ENCODE data around the gene CHODL. TPM values are rescaled to one million over a fixed set of nuclear protein-coding genes. Genes with fewer than 3 reads are reported as not detected.

The CHODL gene
- total and polyA plus RNA-seq, 2 donors (not counting 3 experiments of a cell fraction or from before 2014, with no cell fraction given) = not detected

GRCh38 chr21:18294100-18294499, 49.5 kb downstream of the CHODL start:
- Histone ChIP-seq H3K27me3 (ENCODE audit: control insufficient read depth in 2 of 2, insufficient read depth in 2 of 2, low read length in 2 of 2) (no peaks in the 10 kb centered on the region), H3K4me2 (ENCODE audit: insufficient read depth, low read length) (no peak overlapping the region), H3K4me1 (ENCODE audit: control insufficient read depth, extremely low read depth, insufficient read depth, low read length) (no peaks in the 10 kb centered on the region), H3K4me3 (replicated peaks in 1 of 3; ENCODE audit: insufficient read depth in 1 of 3, low read depth in 1 of 3, low read length in 3 of 3) (no peak overlapping the region), H4K20me1 (replicated peaks; ENCODE audit: control insufficient read depth, extremely low read depth, insufficient read depth, low read length) (no peaks in the 10 kb centered on the region), H3K36me3 (ENCODE audit: control insufficient read depth in 2 of 2, extremely low read depth in 1 of 2, insufficient read depth in 2 of 2, low read length in 2 of 2) (no peaks in the 10 kb centered on the region), H3K9ac (replicated peaks; ENCODE audit: extremely low read depth, insufficient read depth, low read length) (no peak overlapping the region), H3K27ac (ENCODE audit: insufficient read depth, low read depth, low read length) (no peak overlapping the region), H3K79me2 (ENCODE audit: control insufficient read depth, insufficient read depth, low read length) (no peaks in the 10 kb centered on the region), H2AFZ (ENCODE audit: low read depth, low read length) (no peak overlapping the region), H3K9me1 (replicated peaks; ENCODE audit: control insufficient read depth, extremely low read depth, insufficient read depth, low read length) (no peaks in the 10 kb centered on the region), H3K9me3 (replicated peaks; ENCODE audit: control insufficient read depth, insufficient read depth, low read length) (no peaks in the 10 kb centered on the region)
- dilution Hi-C loops (cut with MboI; ENCODE audit: extremely low pct_ligation_motif_present, low sequenced_read_pairs) = no loop called here
- no peak for DNase-seq (ENCODE audit: low read depth, low spot score)
- no peak for TF ChIP-seq GATA2 (IDR thresholded peaks at IDR 0.05; ENCODE audit: insufficient read depth, insufficient read length, low read depth, low read length)
- TF ChIP-seq CTCF (IDR thresholded peaks at IDR 0.05; ENCODE audit: extremely low read depth in 1 of 2, insufficient read depth in 1 of 2, low read depth in 1 of 2, low read length in 2 of 2) = no peak
- no peak for TF ChIP-seq POLR2AphosphoS5 (IDR thresholded peaks at IDR 0.05; ENCODE audit: insufficient read depth, low read depth, low read length)
- FAIRE-seq = no peak
- intact Hi-C loops (cut with micrococcal nuclease) = loop anchor here (2.0 kb wide), 1 partner anchor 253 kb away; no protein-coding TSS in a partner anchor
- ChIA-PET CTCF (interaction anchor here (2.3 kb wide), 1 partner anchor 253 kb away, joined by 9 read pairs; no protein-coding TSS in a partner anchor), POLR2A (no interaction called here)
- BruUV-seq (replicated peaks) = no TSS peak

GRCh38 chr21:18298228-18298627, 53.6 kb downstream of the CHODL start:
- Histone ChIP-seq H3K4me1 (ENCODE audit: control insufficient read depth, extremely low read depth, insufficient read depth, low read length) (no peaks in the 10 kb centered on the region), H3K9me1 (replicated peaks; ENCODE audit: control insufficient read depth, extremely low read depth, insufficient read depth, low read length) (no peaks in the 10 kb centered on the region), H3K9me3 (replicated peaks; ENCODE audit: control insufficient read depth, insufficient read depth, low read length) (no peaks in the 10 kb centered on the region), H3K27me3 (ENCODE audit: control insufficient read depth in 2 of 2, insufficient read depth in 2 of 2, low read length in 2 of 2) (no peaks in the 10 kb centered on the region), H3K36me3 (ENCODE audit: control insufficient read depth in 2 of 2, extremely low read depth in 1 of 2, insufficient read depth in 2 of 2, low read length in 2 of 2) (no peaks in the 10 kb centered on the region), H2AFZ (ENCODE audit: low read depth, low read length) (no peak overlapping the region), H3K4me3 (replicated peaks in 1 of 3; ENCODE audit: insufficient read depth in 1 of 3, low read depth in 1 of 3, low read length in 3 of 3) (no peak overlapping the region), H3K4me2 (ENCODE audit: insufficient read depth, low read length) (no peak overlapping the region), H3K79me2 (ENCODE audit: control insufficient read depth, insufficient read depth, low read length) (no peaks in the 10 kb centered on the region), H3K9ac (replicated peaks; ENCODE audit: extremely low read depth, insufficient read depth, low read length) (no peak overlapping the region), H4K20me1 (replicated peaks; ENCODE audit: control insufficient read depth, extremely low read depth, insufficient read depth, low read length) (no peaks in the 10 kb centered on the region), H3K27ac (ENCODE audit: insufficient read depth, low read depth, low read length) (no peak overlapping the region)
- intact Hi-C loops (cut with micrococcal nuclease) (no loop called here), dilution Hi-C loops (cut with MboI; ENCODE audit: extremely low pct_ligation_motif_present, low sequenced_read_pairs) (no loop called here)
- BruUV-seq (replicated peaks) = no TSS peak
- TF ChIP-seq JUN (IDR thresholded peaks at IDR 0.05; ENCODE audit: borderline replicate concordance, insufficient read depth, insufficient read length, low read depth) (no peak), CTCF (IDR thresholded peaks at IDR 0.05; ENCODE audit: extremely low read depth in 1 of 2, insufficient read depth in 1 of 2, low read depth in 1 of 2, low read length in 2 of 2) (no peak), MYC (IDR thresholded peaks at IDR 0.05; ENCODE audit: low read depth, low read length) (no peak), POLR2A (IDR thresholded peaks at IDR 0.05; ENCODE audit: low read depth, low read length) (no peak), EZH2 (IDR thresholded peaks at IDR 0.05; ENCODE audit: borderline replicate concordance, low read depth, low read length, severe bottlenecking) (no peak), FOS (IDR thresholded peaks at IDR 0.05; ENCODE audit: borderline replicate concordance, insufficient read depth, low read length) (no peak), MAX (IDR thresholded peaks at IDR 0.05; ENCODE audit: insufficient read depth, insufficient read length) (no peak), POLR2AphosphoS5 (IDR thresholded peaks at IDR 0.05; ENCODE audit: insufficient read depth, low read depth, low read length) (no peak), GATA2 (IDR thresholded peaks at IDR 0.05; ENCODE audit: insufficient read depth, insufficient read length, low read depth, low read length) (no peak)
- ChIA-PET CTCF (no interaction called here), POLR2A (no interaction called here)
- FAIRE-seq (no peak), DNase-seq (ENCODE audit: low read depth, low spot score) (no peak)
